Psoas muscle (tissue), 8 donors: ENCODE measurements around the gene SLC38A8. TPM values are rescaled to one million over a fixed set of nuclear protein-coding genes. Genes with fewer than 3 reads are reported as not detected.

ENCODE experiments used
- ATAC-seq, 4 donors: fragments of 200-7000 bp; cut with Tn5 transposase; one replicate each; pipeline ENCODE4 v1.9.1; 2020; ENCODE audit warnings: moderate library complexity in 3 of 4, mild to moderate bottlenecking in 2 of 4
- DNase-seq, 2 donors: peaks; one replicate each; pipeline ENCODE4 v3.0.0-alpha.2; 2020
- H3K27ac ChIP-seq: fragments of 200-600 bp; one replicate; pipeline ENCODE4 v1.8.0; 2022
- H3K27me3 ChIP-seq, 3 donors: fragments of 200-600 bp in 1 of 3; one replicate each; pipeline versions ENCODE4 v1.6.1 to v1.8.0; 2013 to 2022; ENCODE audit warnings: low read length in 2 of 3, mild to moderate bottlenecking in 2 of 3, moderate library complexity in 1 of 3; ENCODE audit not compliant: insufficient read depth in 3 of 3
- H3K36me3 ChIP-seq, 2 donors: fragments of 200-600 bp in 1 of 2; one replicate each; pipeline versions ENCODE4 v1.6.1 to v1.8.0; 2013 to 2022; ENCODE audit warnings: low read depth in 1 of 2, mild to moderate bottlenecking in 1 of 2, moderate library complexity in 1 of 2; ENCODE audit not compliant: insufficient read depth in 1 of 2
- H3K4me1 ChIP-seq: fragments of 200-600 bp; one replicate; pipeline ENCODE4 v1.8.0; 2022
- H3K4me3 ChIP-seq: fragments of 200-600 bp; one replicate; pipeline ENCODE4 v1.8.0; 2022; ENCODE audit warnings: mild to moderate bottlenecking
- H3K9me3 ChIP-seq: fragments of 200-600 bp; one replicate; pipeline ENCODE4 v1.8.0; 2022
- WGBS, 3 donors: extraction: QIAGEN DNeasy Blood & Tissue Kit; methylation state at CpG; one replicate each; pipeline versions ENCODE4 v1.1.6 to v1.1.7; 2013; 5-methylcytosine and 5-hydroxymethylcytosine counted together
- intact Hi-C, 2 donors: fragments of 100-400 bp; cut with DNase I; formaldehyde crosslinking; loops; one replicate each; pipeline versions ENCODE4 v1.11.0 to v1.14.2; 2022
- polyA plus RNA-seq, 3 donors: library from polyadenylated mRNA; stranded (reverse); fragments of 200-250 nt; gene quantifications; one replicate each; pipeline ENCODE4 v1.2.3, GENCODE V29; 2013
- total RNA-seq, 4 donors: library from RNA; stranded (reverse); fragmentation: NEBNext Ultra II Directional in 2 of 4; extraction: Animal tissue kit (Norgen Biotek cat#: 25700) in 2 of 4; gene quantifications; one replicate each; pipeline versions ENCODE4 v1.2.1 to v1.2.4, GENCODE V29; 2021 to 2023
- TF ChIP-seq, protein P1 (sequence below): fragments of 200-600 bp; IDR thresholded peaks from one replicate; pipeline ENCODE4 v1.8.0; 2022; ENCODE audit warnings: antibody characterized with exemption
- donor health status: healthy with polysubstance abuse.
- donor health status: DM: no; HTN: no; CAD: no; lungs with moderate emphysema.
- donor health status: Bipolar disorder and iron deficiency.
- donor health status: healthy.
- donor health status: DM: yes; HTN: yes; CAD: no.
- donor health status: DM: no; HTN: no; CAD: no.
- donor health status: DM: no; HTN: no; CAD: no.
- donor health status: DM: yes; HTN: yes; CAD: no.

SLC38A8 gene
- total and polyA plus RNA-seq, 7 donors: 0.21 to 0.52 TPM; not detected in 5

- TF ChIP-seq, protein P1, sequence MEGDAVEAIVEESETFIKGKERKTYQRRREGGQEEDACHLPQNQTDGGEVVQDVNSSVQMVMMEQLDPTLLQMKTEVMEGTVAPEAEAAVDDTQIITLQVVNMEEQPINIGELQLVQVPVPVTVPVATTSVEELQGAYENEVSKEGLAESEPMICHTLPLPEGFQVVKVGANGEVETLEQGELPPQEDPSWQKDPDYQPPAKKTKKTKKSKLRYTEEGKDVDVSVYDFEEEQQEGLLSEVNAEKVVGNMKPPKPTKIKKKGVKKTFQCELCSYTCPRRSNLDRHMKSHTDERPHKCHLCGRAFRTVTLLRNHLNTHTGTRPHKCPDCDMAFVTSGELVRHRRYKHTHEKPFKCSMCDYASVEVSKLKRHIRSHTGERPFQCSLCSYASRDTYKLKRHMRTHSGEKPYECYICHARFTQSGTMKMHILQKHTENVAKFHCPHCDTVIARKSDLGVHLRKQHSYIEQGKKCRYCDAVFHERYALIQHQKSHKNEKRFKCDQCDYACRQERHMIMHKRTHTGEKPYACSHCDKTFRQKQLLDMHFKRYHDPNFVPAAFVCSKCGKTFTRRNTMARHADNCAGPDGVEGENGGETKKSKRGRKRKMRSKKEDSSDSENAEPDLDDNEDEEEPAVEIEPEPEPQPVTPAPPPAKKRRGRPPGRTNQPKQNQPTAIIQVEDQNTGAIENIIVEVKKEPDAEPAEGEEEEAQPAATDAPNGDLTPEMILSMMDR: no peak
- DNase-seq: no peak
- H3K9me3 ChIP-seq: no peaks in the 10 kb centered on the region
- H3K36me3 ChIP-seq: peaks cover 0 to 1% of the 10 kb centered on the region in 2 donors
- H3K27me3 ChIP-seq: no peaks in the 10 kb centered on the region
- 80 to 81% (median 80%) methylated on average over 22 of the region's 22 CpGs for WGBS, 3 donors
- intact Hi-C loops: loop anchor here in 1 of 2 donors (5.0 kb wide), 1 partner anchor 76 kb away; the partner anchor contains the start of gene NECAB2
- peaks cover 3% of the 10 kb centered on the region for H3K4me1 ChIP-seq
- no peak overlapping the region for H3K27ac ChIP-seq
- ATAC-seq: no peak
- no peak overlapping the region for H3K4me3 ChIP-seq
These were observed 387 bp upstream of the SLC38A8 start for GRCh38 chr16:84042879-84043485.

DNA sequence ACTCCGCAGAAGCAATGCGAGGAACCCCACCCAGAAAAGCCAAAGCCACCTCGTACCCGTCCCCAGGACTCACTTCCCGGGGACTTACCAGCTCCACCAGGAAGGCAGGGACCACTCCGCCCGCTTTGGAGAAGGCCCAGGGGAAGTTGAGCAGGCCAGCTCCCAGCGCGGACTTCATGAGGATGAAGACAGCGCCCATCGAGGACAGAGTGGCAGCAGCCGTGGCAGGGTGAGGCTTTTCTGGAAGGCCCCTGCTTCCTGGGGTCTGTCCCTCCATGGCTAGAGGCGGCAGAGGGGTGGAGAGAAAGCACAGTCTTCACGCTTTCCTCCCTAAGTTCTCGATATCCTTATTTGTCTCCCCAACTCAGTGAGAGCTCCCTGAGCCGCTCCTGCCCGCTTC is 714 bp downstream of the SLC38A8 start:
- no peak for DNase-seq
- Histone ChIP-seq H3K36me3 (no peaks in the 10 kb centered on the region), H3K4me1 (peaks cover 3% of the 10 kb centered on the region), H3K4me3 (no peak overlapping the region), H3K9me3 (no peaks in the 10 kb centered on the region), H3K27ac (no peak overlapping the region), H3K27me3 (no peaks in the 10 kb centered on the region)
- WGBS, 3 donors: 86 to 89% (median 88%) methylated on average over 16 to 17 of the region's 17 CpGs
- ATAC-seq: no peak
- intact Hi-C loops: loop anchor here in 1 of 2 donors (5.0 kb wide), 1 partner anchor 75 kb away; the partner anchor contains the start of gene NECAB2
- TF ChIP-seq, protein P1: no peak

- TF ChIP-seq, protein P1: no peak
- no peak for DNase-seq
- ATAC-seq: peak; percentile 36 to 72 (median 65)
- Histone ChIP-seq H3K27ac (no peak overlapping the region), H3K4me3 (peak overlapping the region; percentile 12), H3K36me3 (no peaks in the 10 kb centered on the region), H3K9me3 (no peaks in the 10 kb centered on the region), H3K27me3 (no peaks in the 10 kb centered on the region), H3K4me1 (peaks cover 3% of the 10 kb centered on the region)
- intact Hi-C loops: loop anchor here in 1 of 2 donors (5.0 kb wide), 1 partner anchor 74 kb away; the partner anchor contains the start of gene NECAB2
- WGBS, 3 donors: 29 to 43% (median 36%) methylated on average over 42 of the region's 42 CpGs
These were observed 1.5 kb downstream of the SLC38A8 start for GRCh38 chr16:84040823-84041820.

DNA sequence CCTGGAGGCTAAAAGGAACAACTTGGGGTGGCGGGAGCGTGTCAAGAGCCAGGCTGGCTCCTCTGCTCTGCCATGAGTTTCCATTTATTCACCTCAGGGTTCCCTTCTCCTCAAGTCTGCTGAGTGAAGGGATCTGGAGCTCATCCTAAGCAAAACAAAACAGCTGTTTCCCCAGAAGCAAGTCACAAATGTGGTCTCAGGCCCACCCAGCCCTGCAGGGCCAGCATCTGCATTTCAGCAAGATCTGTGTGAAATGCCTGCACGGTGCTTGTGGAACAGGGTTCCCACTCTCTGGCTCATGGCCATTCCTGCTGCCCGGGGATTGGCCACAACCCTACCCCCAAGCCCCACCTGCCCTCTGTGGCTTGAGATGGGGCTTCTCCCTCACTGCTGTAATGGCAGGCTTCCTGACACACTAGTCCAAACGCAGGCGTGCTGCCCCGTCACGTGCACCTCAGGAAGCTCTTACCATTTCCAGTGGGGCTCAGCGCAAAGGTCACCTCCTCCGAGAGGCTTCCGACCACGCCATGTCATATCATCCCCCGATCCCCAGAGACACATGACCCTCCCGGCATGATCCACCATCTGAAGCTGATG is 2.3 kb downstream of the SLC38A8 start:
- Histone ChIP-seq H3K4me1 (peaks cover 3% of the 10 kb centered on the region), H3K4me3 (peak overlapping the region; percentile 12), H3K27me3 (no peaks in the 10 kb centered on the region), H3K9me3 (no peaks in the 10 kb centered on the region), H3K27ac (no peak overlapping the region), H3K36me3 (no peaks in the 10 kb centered on the region)
- peak in 3 of 4 donors; percentile 15 to 41 (median 37) for ATAC-seq
- no peak for DNase-seq
- TF ChIP-seq, protein P1: no peak
- intact Hi-C loops: loop anchor here in 1 of 2 donors (5.0 kb wide), 1 partner anchor 73 kb away; the partner anchor contains the start of gene NECAB2
- WGBS, 3 donors: 30 to 42% (median 34%) methylated on average over 14 of the region's 14 CpGs
